ENCODE results near the gene FIP1L1.

Gene FIP1L1

DNA sequence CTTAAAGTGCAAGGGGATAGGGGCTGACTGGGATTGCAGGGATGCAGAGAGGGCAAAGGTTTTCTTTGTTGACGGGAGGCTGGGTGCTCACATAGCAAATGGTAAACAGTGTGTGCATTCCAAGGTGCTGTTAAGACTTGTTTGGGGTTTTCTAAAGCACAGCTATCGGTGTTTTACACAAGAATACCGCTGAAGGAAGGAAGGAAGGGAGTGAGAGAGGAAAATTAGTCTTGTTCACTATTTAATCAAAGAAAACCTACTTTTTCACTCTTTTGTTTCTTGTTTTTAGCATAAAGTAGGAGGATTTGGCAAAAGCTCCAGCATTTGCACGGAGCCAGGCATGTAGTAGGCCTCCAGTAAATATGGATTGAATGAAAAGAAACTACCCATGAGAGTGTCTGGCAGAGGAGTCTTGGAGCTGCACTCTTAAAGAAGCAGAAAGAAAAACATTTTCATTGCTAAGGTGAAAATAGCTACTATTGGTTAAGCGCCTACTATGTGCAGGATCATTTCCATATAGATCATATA is 99.7 kb downstream of the FIP1L1 start:
- no peak for DNase-seq

DNA sequence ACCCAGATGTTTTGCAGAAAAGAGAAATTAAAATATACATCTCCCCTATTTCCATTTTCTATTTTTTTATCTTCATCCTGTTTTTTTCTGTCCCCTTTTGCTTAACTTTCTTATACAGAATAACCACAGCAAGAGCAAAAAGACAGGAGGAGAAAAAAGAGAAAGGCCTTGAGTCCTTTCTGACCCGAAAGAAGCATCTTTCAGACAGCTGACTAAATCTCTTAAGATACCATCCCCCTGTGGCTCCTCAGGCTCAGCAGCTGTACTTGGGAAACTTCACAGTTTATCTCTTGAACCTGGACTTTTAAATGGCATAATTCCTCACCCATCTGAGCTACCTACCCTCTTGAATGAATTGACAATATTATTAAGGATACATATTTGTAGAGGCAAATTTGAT is 100.2 kb downstream of the FIP1L1 start:
- DNase-seq: no peak

DNA sequence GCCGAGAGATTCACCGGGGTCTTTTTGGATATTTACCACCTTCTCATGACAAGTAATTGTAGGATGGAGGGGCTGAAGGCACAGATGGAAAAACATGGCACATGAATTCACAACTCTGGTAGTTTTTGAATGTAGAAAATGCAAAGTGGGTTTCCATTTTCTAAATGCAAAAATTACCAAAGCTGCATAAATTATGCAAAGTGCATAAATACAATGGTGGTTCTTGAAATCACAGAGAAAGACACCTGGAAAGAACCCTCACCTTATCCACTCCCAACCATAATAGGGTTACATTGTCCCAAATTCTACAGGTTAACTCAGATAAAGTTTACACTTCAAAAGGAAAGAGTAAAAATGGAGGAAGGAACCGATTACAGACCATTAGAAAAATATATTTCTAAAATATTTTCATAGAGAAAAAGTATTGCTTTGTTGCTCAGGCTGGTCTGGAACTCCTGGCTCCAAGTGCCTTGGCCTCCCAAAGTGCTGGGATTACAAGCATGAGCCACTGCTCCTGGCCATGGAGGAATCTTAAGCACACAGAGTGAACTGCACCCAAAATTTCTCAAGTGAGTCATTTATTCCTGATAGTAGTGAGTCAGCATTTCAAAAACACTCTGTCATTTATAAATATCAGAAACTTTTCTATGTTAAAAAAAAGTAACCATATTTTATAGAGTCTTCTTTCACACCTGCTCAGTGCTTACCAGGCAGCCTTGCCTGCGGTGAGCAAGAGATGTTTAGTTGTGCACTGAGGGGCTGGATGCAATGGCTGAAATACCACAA is 101.4 kb downstream of the FIP1L1 start:
- DNase-seq: no peak

DNA sequence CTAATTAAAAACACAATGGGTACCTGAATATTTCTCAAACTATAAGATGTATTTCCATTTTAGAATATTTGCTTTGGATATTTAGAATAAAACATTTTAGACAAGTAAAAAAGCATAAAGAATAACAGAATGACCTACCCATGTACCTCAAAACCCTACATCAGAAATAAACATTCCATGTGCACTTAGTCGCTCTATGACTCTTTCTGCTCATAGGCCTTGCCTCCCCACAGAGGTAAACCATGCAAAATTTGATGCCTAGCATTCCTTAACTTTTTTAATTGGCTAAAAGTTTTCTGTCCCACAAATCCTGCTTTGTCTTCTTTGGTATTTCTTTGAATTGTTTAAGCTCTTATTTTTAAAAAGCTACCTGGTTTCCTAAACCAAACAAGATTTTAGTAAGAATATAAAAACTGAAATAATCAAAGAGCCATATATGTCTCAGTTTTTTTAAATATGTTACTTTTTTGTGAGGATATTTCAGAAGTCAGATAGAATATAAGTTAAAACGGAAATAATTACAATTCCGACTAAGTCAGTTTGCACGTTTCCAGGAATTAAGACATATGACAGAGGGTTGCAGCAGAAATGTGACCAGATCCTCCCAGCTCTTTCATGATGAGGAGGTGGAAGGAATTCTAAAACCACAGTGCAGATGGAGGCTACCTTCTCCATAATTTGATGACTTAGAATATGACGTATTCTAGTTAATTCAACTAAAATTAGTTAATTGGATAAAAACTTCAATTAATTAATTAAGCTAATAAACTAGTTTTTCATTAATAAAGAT is 102.5 kb downstream of the FIP1L1 start:
- DNase-seq: no peak

DNA sequence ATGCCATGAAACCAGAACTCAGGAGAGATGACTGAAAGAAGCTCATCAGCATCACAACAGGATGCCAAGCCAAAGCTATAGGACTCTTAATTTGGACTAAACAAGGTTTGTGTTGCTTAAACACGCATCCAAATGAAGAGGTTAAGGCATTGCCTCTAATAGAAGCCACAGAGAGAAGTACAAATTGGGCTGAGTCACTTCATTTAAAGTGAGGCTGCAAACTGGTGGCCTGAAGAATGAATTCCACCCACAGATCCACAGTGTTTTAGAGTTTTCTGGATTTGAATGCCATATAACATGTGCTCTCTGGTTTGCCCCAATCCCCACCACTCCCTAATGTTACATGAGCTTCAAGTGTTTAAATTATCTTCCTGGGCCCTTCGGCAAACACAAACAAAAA is 103.5 kb downstream of the FIP1L1 start:
- no peak for DNase-seq

DNA sequence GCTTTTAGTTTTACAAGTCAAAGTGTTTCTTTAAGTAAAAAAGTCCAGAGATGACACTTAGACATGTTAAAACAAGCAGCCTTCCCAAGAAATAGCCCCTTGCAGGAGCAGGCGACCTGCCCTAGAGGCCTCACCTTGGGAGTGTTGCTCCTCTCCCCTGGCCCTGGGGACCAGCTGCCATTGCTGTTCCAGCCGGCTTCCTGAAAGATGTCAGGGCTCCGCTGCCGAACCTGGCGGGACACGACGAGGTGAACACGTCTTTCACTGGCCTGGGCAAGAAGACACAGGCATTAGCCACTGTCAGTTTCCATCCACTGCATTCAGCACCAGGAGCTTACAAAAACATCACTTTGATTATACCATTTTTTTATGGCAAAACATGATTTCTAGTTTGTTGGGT is 104.1 kb downstream of the FIP1L1 start:
- DNase-seq: no peak

DNA sequence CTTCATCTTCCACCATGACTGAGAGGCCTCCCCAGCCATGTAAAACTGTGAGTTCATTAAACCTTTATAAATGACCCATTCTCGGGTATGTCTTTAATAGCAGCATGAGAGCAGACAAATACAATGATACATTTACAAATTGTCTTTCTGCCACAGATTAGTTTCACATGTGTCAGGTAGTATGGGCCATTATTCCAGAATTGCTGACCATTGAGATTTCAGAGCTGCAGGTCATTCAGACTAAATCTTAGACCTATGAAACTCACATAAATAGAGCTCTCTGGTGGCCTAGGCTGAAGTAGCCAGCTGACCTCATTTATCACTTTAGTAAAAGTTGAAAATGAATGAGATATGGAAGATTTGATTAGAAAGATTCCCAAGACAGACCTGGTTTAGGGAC is 105.8 kb downstream of the FIP1L1 start:
- DNase-seq: no peak

DNA sequence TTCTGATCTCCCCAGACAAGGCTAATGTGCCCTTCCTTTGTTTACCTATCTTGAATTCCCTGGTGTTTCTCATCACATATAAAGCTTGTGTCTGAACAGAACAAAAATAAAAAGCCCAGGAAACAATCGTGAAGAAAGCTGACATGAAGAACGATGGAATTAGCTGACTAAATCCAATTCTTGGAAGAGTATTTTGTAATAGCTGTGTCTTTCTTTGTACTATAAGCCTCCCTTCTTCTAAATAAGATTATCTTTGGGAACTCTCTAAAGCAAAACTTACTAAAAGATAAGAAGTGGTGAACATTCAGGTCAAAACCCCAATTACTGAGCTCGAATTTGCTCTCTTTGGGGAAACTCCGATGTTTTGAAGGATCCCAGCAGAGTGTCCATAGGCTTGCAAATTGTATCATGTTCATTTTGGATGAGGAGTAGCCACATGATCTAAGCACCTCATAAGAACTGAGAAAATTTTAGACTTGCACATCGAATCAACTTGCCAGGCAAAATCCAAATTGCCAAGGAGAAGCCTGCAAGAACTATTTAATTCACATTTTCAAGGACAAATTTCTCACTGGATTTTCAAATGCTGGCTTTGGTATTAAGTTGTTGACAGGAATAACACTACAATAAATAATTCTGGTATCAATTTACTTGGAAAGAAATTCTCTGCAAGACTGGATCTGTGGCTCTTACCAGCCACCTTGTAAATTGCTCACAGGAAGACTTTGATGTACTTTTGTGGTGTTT is 107.6 kb downstream of the FIP1L1 start:
- DNase-seq: no peak

DNA sequence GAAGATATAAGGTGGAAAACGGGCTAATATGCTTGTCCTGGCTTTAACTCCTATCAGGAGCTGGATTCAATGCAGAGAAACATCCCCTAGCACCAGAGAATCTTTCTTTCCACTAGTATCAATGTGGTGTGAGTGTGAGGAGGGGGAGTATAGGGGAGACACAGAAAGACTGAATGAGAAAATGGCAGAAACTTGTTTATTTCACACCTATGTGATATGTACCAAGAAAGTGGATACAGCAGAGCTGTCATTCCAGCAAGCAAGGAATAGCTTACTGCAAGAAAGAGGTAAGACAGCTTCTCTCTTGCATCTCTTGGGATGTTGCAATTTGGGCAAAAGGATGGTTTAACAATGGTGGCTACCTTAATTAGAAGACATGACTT is 108.2 kb downstream of the FIP1L1 start:
- no peak for DNase-seq

DNA sequence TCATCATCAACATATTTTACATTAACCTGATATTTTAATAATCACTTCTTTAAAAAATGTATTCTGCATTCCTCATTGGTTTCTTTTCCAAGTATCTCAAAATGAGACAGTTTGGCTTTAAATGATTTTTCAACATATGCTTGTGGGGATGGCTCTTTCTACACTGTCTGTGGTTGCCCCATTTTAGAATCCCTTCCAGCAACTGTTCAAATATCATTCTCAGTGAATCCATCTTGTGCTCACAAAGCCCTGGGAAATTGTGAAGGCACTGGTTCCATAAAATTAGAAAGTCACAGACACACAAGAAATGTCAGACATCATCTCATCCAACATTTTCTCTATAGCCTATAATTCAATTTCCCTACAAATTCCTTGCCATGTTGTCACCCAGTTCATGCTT is 110.3 kb downstream of the FIP1L1 start:
- DNase-seq: no peak

DNA sequence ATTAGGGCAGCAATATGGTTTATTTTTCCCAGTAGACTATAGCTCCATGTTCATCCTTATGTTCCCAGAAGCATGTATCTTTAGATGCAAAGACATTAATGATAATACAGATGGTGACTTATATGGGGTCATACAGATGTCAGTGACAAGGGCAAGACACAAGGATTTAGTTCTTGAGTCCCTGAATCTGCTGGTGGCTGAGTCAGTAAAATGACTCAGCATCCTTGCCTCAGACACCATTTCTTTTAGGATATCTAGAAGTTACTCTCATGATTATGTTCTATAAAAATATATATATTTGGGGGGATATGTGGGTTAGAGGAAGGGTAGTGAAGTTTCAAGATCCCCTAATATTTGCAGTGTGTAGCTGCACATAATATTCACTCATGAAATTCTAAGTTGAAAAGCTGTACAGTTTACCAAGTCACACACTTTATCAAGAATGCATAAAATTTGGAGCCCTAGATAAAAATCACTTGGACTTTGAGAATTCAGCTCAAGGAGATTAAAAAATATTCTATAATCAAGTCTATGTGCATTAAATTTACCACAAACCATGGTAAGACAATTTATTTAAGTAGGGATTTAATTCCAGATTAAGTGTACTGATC is 111.9 kb downstream of the FIP1L1 start:
- DNase-seq: no peak

DNA sequence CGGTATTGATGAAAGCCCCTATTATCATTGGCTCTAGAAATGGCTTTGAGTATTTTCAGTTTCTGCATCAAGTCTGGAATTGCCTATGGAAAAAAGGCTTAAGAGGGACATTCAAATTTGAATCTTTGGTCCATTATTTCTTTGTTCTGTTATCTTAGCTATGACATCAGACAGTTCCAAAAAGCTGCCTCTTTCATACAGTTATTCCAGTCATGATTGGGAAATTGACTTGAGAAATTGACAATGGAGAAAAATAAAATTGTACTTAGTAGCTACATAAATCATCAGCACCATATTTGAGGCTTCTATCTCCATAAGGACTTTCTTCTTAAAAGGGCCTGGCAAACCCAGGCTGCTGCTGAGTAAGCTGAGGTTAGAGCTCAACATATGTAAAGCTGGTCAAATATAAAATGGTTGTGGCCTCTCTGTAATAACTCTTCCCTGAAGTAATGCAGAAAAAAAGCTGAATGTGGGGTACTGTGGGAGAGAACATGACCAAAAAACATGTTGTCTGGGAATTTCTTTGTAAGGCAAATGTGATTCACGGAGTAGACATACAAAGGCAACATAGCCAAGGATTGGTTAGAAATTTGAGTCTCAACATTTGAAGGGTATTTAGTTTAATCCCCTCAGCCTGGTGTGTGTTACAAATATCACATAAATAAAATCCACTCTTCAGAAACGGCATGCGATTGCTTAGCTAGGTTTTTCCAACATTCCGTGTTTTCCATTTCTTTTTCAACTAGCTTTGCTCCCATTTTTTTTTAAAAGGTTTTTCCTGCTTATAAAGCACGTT is 112.9 kb downstream of the FIP1L1 start:
- no peak for DNase-seq

DNA sequence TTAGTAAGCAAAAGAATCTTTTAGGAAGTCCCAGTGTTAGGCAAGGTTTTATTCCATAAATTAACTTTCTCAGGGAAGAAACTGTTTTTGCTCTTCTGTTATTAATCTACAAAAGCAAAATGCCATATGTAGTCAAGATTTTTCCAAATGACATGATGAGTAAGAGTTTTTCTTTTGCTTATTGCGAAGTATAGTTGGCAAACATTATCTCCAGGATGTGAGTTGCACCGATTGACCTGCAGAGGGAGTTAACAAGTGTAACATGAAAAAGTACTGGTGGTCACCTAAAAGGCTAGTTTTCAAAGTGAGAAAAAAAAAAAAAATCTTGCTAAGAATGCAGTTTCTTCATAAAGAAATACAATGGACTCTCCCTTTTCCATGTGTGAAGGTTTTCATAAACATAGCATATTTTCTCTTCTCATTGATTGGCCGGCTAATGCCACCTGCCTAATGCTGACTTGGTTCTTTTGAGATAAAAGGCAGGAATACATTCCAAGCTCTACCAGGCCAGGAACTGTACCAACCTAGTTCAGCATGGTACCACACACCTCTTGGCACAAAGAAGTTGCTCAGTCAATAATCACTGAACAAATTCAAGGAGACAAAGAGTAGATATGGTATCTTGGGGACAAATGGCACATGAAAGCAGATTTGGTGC is 113.7 kb downstream of the FIP1L1 start:
- DNase-seq: no peak

DNA sequence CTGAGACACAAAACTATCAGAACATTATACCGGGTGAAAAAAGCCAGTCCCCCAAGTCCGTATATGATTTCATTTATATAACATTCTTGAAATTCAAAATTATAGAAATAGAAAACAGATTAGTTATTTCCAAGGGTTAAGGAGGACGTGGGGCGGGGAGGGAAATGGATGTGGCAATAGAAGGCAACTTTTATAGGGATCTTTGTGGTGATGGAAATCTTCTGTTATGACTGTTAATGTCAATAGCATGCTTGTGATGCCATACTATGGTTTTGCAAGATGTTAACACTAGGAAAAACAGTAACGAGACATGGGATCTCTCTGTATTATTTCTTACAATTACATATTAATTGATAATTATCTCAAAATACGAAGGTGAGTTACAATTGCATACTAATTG is 117.4 kb downstream of the FIP1L1 start:
- no peak for DNase-seq

DNA sequence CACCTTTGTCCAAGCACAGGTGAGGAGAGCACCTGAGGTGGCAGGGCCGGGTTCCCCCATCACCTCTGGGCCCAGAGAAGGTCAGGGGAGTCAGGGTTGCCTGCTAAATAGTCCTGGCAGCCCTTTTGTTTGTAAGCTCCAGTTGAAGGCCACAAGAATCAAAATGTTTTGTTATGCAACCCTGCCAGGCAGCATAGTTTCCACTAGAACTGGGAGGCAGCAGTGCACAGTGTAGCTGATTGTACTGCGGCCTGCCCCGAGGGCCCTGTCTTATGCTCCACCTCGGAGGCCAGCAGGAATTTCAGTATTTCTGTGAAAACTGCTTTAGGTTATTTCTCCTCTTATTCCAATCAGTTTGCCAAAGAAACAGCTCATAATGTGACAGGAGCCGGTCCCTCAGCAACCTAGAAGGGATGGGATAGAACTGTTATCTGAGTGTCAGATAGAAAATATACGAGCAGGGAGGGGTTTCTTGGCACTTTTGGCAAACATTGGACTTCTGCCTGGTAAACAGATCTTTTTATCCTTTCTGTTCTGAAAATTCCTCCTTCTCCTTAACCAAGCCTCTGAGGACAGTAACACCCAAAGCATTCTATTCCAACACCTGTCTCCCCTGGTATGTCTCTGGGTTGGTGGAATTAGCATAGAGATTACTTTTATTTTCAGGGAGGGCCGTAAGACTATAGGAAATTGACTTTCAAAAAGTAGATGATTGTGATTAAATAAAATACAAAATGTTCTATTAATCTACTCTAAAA is 120.2 kb downstream of the FIP1L1 start:
- DNase-seq: no peak

DNA sequence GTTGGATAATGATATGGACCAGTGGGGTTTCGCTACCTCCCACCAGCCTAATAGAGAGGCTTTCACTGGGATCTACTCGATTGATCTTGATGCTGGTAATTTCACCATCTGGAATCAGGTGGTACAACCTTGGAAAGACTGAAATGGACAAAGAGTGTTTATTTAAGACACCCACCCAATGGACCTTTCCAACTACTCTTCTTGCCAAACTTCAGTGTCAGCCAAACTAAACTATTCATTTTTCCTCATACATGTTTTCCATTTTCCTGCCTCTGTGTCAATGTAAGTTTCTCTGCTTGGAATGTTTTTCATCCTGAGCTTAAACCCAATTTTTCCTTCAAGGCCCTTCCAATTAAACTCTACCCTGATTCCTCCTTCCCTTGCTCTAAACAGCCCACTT is 121.3 kb downstream of the FIP1L1 start:
- no peak for DNase-seq

DNA sequence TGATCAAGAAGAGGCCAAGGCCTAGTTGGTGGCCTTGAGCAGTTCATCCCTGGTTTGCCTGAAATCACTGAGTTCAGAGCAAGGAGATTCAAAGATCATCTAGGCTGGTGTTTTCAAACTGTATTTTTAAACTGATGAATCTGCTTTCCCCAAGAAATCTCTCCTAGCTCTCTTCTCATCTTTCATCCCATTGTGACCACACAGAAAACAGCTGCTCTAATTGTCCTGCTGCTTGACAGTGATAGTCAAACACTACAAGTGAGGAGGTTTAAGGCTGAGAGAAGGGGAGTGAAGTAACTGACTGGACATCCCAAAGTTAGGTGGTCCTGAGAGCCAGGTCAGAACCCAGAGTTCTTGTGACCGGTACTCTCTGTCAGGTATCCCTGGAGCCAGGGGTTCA is 122.3 kb downstream of the FIP1L1 start:
- no peak for DNase-seq

DNA sequence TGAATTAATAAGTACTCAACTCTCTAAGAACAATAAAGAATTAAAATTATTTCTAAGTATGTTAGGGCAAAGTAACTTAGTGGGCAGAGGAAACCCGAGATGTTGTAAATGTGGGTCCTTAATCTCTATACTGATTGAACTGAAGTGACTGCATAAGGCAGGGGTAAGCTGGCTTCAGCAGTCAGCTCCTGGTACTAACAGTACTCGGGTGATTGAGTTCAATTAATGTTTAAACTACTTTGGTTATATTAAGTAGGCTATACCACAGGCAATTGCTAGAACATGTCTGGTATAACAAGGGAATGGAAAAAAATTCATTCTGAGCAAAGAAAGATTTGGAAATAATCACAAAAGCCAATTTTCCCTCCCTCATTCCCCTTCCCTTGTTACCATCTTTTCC is 123.1 kb downstream of the FIP1L1 start:
- no peak for DNase-seq

DNA sequence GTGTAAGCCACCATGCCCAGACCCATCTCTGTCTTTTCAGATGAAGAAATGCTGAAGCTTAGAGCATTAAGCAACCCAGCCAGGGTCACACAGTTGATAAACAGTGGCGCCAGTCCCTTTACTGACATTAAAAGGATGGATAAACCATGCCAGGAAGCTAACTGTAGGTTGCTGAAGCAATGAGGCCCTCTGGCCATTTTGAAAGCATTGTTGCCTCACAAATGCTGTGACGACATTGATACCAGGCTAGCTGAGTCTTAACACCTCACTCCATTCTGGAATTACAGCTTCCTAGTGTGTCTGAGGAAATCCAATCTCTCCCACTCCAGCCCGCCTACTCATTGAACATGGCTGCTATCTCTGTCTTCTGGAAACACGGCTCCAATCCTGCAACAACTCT is 124.1 kb downstream of the FIP1L1 start:
- no peak for DNase-seq

DNA sequence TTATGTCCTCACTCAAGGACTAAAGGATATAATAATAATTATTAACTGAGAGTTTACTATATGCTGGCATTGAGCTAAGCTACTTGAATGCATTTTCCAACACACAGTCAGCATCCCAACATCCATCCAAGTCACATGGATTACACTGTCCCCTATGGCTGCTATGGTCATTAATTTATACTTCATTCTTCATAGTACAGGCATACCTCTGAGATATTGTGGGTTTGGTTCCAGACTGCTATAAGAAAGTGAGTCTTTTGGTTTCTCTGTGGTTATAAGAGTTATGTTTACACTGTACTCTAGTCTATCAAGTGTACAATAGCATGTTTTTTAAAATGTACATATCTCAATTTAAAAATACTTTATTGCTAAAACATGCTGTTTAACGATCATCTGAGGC is 124.7 kb downstream of the FIP1L1 start:
- DNase-seq: no peak

DNA sequence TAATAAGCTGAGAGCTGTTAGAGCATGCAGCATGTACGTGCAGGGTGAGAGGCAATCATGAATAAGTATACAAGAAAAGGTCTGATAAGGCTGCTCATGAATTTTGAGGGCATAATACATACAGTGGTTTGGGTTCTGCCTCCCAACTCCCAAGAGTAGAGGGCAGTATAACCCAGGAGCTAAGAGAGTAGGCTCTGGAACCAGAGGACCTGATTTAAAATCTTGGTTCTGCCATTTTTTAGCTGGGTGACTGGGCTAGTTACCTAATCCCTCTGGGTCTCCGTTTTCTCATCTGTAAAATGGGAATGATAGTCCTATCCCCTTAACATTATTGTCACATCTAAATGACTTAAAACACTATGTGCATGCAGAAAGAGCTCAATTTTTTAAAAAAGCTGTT is 128.5 kb downstream of the FIP1L1 start:
- DNase-seq: no peak
